ENCODE data around the gene ANKRD11. TPM values are rescaled to one million over a fixed set of nuclear protein-coding genes. Genes with fewer than 3 reads are reported as not detected.

ANKRD11 gene
- total RNA-seq, 4 donors from 2014 or later, result 75.6 to 183 (median 108) TPM

DNA sequence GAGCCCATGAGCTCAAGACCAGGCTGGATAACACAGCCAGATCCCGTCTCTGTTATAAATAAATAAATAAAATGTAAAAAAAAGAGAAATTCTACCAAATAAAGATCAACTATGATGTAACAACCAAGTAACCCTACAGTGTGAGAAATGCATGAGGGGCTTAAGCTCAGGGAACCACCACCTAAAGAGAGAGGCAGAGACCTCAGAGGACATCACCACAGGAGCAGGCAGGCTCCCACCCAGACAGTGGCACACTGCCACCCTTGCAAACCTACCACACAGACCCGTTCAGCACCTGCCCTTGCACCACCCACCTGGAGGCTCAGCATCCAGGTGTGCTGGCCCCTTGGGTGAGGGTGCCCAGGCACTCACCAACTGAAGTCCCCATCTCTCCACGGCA is 45.6 kb downstream of the ANKRD11 start:
- no peak for TF ChIP-seq POLR2A (IDR thresholded peaks at IDR 0.05)
- TF ChIP-seq, protein P1, sequence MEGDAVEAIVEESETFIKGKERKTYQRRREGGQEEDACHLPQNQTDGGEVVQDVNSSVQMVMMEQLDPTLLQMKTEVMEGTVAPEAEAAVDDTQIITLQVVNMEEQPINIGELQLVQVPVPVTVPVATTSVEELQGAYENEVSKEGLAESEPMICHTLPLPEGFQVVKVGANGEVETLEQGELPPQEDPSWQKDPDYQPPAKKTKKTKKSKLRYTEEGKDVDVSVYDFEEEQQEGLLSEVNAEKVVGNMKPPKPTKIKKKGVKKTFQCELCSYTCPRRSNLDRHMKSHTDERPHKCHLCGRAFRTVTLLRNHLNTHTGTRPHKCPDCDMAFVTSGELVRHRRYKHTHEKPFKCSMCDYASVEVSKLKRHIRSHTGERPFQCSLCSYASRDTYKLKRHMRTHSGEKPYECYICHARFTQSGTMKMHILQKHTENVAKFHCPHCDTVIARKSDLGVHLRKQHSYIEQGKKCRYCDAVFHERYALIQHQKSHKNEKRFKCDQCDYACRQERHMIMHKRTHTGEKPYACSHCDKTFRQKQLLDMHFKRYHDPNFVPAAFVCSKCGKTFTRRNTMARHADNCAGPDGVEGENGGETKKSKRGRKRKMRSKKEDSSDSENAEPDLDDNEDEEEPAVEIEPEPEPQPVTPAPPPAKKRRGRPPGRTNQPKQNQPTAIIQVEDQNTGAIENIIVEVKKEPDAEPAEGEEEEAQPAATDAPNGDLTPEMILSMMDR (IDR thresholded peaks at IDR 0.05), result no peak
- DNase-seq (ENCODE audit: low spot score in 2 of 2), result no peak
- WGBS, 2 donors, result 28 to 40% methylated on average over 3 of the region's 3 CpGs
- intact Hi-C loops (cut with DNase I; ENCODE audit: low total_unique reads), result no loop called here
- H3K4me3 ChIP-seq (ENCODE audit: low read depth, poor library complexity, severe bottlenecking), result no peak overlapping the region

DNA sequence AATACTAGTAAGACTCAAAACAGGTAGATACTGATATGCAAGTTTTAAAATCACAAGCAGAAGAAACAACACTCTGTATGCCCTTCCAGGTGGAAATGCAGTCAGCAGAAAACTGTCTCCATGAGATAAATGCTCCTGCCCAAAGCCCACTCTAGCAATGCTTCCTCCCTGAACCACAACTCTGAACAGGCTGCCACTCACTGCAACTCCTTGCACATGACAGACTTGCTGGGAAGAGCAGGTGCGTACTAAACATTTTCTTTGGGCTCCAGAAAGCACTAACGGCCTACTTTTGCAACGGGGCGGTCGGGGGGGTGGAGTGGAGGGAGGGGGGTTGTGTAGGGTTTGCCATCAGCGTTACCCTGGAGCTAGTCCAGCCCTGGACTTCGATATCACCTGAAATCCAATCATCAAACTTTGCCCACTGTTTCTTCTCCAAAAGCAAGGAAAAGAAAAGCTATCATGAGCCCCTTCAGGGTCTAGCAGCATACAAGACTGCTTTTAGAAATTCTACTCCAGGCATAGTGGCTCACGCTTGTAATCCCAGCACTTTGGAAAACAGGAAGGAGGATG is 46.1 kb downstream of the ANKRD11 start:
- no peak for TF ChIP-seq POLR2A (IDR thresholded peaks at IDR 0.05)
- TF ChIP-seq, protein P1 (IDR thresholded peaks at IDR 0.05), result no peak

DNA sequence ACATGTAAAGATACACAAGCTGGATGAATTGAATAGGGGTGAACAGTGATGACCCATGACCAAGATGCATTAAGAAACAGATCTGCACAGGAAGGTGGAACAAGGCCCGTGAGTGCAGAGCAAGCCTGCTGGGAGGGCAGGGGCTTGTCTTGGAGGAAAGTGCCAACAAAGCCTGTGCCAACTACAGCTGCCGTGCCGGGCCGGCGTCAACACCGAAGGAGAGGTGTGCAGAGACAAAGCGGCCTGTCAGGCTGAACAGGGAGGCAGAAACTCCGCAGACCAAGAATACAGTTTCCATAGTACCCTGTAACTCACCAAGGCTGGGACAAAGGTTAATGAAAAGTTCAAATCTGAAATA is 46.7 kb downstream of the ANKRD11 start:
- peak in 1 of 2 donors; percentile 50 for DNase-seq (ENCODE audit: low spot score in 2 of 2)
- intact Hi-C loops (cut with DNase I; ENCODE audit: low total_unique reads), result no loop called here
- TF ChIP-seq, protein P1 (IDR thresholded peaks at IDR 0.05), result no peak
- TF ChIP-seq POLR2A (IDR thresholded peaks at IDR 0.05), result no peak
- WGBS, 2 donors, result 28% methylated on average over 8 of the region's 8 CpGs
- no peak overlapping the region for H3K4me3 ChIP-seq (ENCODE audit: low read depth, poor library complexity, severe bottlenecking)

More for the DNA sequence above, 46.1 kb downstream of the ANKRD11 start:
- intact Hi-C loops (cut with DNase I; ENCODE audit: low total_unique reads), result no loop called here
- 42 to 53% methylated on average over 8 of the region's 8 CpGs for WGBS, 2 donors
- no peak for DNase-seq (ENCODE audit: low spot score in 2 of 2)
- no peak overlapping the region for H3K4me3 ChIP-seq (ENCODE audit: low read depth, poor library complexity, severe bottlenecking)

DNA sequence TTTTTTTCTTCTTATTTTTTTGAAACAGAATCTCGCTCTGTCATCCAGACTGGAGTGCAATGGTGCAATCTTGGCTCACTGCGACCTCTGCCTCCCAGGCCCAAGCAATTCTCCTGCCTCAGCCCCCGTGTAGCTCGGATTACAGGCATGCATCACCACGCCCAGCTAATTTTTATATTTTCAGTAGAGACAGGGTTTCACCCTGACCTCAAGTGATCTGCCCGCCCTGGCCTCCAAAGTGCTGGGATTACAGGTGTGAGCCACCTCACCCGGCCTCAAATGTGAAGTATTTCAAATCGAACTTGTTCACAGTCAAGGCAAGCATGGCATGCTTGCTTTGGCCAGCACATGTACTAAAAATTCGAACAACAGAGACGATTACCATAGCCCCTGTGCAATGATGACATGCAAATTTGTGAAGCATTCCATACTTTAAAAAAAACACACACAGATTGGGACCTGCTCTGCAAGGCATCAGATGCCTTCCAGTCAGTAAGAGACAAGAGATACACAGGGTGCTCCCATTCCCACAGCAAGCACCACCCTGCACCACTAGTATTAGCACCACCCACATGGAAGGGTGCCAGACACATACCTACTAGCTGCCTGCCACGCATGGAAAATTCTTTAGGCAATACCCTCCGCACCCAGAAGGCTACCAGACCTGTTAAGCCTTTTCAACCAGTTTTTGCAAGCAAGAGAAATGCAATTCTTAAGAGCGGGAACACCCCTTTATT is 47.2 kb downstream of the ANKRD11 start:
- no peak overlapping the region for H3K4me3 ChIP-seq (ENCODE audit: low read depth, poor library complexity, severe bottlenecking)
- intact Hi-C loops (cut with DNase I; ENCODE audit: low total_unique reads), result no loop called here
- DNase-seq (ENCODE audit: low spot score in 2 of 2), result peak; percentile 89 to 90
- TF ChIP-seq, protein P1 (IDR thresholded peaks at IDR 0.05), result no peak
- no peak for TF ChIP-seq POLR2A (IDR thresholded peaks at IDR 0.05)
- 24 to 36% methylated on average over 13 of the region's 13 CpGs for WGBS, 2 donors

DNA sequence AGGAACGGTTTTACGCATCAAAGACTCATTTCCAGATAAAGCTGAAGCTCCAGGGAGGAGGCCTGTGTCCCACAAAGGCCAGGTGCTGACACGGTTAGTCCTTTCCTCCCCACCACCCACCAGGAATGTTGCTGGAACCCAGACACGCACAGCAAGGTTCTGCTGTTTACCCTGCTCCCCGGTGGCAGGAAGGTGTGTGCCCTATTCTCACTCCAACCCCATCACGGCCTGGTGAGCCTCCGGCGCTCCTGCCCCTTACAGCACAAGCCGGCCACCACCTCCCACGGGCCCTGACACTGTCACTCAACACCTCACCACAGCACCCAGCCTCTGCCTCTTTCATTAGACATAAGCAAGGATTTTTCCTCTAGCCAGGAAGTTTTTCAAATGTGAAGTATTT is 47.8 kb downstream of the ANKRD11 start:
- 31 to 43% methylated on average over 10 of the region's 10 CpGs for WGBS, 2 donors
- no peak for DNase-seq (ENCODE audit: low spot score in 2 of 2)
- intact Hi-C loops (cut with DNase I; ENCODE audit: low total_unique reads), result no loop called here
- H3K4me3 ChIP-seq (ENCODE audit: low read depth, poor library complexity, severe bottlenecking), result no peak overlapping the region
- no peak for TF ChIP-seq POLR2A (IDR thresholded peaks at IDR 0.05)
- TF ChIP-seq, protein P1 (IDR thresholded peaks at IDR 0.05), result no peak
